ENCODE results near the gene KIF13A.
"Not testable (repeated sequence)": the region's sequence is repeated elsewhere in the genome, so short reads cannot be mapped to it uniquely, and the experiment has no call there.

The KIF13A gene

DNA sequence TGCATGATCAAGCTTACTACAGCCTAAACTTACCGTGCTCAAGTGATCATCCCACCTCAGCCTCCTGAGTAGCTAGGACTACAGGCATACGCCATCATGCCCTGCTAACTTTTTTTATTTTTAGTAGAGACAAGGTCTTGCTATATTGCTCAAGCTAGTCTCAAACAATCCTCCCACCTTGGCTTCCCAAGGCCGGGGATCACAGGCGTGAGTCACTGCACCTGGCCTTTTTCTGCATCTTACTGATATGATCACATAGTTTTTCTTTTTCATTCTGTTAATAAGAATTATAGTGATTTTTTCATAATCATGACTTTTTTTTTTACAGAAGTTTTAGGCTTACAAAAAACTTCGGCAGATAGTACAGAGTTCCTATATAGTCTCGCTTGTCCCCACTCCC is 93.2 kb downstream of the KIF13A start:
- DNase-seq = no peak

DNA sequence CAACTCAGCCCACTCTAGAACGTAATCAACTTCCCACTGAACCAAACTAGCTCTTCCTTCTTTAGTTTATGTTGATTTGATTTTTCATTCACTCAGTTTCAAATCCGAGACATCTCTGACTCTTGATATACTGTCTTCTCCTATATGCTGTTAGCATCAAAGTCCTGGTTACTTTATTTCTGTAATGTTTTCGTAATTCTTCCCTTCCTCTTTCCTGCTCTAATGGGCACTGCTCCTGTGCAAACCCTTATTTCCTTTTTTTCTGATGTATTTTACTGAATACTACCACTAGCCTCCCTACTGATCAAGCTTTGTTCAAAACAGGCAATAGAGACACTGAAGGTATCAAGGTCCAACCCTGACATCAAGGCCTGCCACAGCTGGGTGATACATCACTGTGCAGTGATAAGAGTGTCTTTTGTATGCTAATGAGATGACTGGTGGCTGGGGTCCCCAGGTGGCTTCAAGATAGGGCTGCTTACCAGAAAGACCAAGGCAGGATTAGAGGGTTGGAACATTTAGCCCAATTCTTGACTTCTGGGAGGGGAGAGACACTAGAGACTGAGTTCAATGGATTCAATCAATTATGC is 95.2 kb downstream of the KIF13A start:
- no peak for DNase-seq

GRCh38 chr6:17890309-17890708 is 97.1 kb downstream of the KIF13A start:
- DNase-seq = no peak

- DNase-seq = not testable (repeated sequence)
These were observed 97.7 kb downstream of the KIF13A start for GRCh38 chr6:17889777-17890176.

- no peak for DNase-seq
These were observed 100.5 kb downstream of the KIF13A start for GRCh38 chr6:17886891-17887290.

DNA sequence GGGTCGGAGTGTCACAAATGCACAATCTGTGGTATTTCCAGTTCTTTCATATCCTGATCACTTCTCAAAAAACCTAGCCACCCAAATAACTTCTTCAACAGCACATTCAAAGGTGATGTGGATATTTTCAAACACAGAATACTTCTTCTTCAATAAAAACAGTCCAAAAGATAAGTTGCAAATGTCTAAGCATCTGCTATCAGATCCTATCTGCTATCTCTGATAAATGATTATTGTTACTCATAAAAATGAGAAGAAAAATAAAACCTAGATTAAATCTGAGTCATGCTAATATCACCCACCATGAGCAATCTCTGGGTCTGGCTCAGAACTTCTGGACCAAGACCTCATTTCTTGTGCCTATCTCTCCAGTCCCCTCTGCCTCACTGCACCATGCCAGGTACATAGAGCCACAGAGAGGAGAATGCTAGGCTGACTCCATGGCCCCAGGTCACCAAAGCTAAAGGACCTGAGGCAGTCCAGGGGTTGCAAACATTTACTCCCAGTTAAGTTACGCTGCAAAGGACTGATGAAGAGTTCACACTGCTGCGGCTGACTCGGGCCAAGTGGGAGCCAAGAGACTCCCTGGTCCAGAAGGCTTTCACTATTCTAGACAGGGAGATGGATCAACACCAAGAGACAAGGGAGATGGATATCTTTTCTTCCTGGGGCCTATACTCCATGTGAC is 101.4 kb downstream of the KIF13A start:
- DNase-seq = no peak

- DNase-seq = no peak
These were observed 102.6 kb downstream of the KIF13A start for GRCh38 chr6:17884498-17885478.

DNA sequence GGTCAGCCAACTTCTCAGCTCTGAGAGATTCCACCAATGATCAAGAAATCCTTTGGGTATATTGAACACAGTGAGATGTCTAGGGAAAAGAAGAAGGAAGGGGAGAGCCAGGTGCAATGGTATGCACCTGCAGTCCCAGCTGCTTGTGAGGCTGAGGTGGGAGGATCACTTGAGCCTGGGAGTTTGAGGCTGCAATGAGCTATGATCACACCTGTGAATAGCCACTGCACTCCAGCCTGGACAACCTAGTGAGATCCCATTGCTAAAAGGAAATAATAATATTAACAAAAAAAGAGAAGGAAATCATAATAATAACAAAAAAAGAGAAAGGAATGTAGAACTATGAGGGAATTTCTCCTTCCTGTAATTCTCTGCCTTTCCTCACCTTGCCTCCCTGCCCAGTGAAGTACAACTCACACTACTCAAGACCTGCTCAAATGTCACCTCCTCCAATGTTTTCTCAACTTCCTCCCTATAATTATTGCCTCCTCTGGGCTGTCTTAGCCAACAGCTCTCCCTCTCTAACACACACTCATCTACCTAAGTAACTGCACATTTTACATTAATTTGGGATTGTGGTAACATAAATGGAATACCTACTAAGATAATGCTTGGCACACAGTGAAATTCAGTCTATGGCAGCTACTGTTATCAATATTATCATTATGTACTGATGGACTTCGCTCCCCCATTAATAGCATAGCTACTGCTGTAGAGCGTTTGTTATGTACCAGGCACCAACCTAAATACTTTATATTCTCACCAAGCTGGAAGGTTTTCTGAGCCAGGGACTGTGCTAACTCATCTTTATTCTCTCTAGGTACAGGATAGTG is 103.6 kb downstream of the KIF13A start:
- no peak for DNase-seq

DNA sequence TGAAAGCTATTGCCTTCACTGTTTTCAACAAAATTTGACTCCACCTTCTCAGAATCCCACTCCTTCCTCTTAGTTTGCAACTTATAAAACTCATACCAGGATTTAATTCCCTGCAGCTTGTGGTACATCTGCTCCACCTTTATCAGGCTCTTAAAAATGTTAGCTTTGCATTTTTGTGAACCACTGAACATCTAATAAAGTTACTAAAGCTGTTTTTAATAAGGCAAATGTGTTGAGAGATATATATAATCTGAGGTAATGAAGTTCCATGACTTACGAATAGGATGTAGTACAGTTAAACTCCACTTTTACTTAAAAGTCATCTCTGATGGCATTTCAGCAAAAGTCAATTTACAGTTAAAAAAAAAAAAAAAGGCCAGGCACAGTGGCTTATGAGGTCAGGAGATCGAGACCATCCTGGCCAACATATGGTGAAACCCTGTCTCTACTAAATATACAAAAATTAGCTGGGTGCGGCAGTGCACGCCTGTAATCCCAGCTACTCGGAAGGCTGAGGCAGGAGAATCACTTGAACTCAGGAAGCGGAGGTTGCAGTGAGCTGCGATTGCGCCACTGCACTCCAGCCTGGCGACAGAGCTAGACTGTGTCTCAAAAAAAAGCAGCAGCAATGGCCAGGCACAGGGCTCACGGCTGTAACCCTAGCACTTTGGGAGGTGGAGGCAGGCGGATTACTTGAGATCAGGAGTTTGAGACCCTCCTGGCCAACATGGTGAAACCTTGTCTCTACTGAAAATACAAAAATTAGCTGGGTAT is 106.2 kb downstream of the KIF13A start:
- no peak for DNase-seq

DNA sequence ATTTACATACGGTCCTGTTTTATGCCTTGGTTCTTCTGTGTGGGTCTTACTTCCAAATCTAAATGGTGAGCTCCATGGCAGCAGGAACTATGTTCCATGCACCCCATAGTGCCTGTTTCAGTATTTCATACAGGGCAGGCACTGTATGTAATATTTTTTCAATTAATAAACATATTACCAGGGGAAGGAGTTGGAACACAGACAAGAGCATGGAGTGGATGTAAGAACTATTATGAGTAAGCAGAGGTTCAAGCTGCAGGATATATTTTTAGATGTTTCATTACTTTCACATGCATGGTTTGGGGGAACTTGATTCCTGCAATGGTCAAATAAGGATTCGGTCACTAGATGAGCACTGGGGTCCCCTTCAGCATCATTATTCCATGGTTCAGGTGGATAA is 108.3 kb downstream of the KIF13A start:
- no peak for DNase-seq

DNA sequence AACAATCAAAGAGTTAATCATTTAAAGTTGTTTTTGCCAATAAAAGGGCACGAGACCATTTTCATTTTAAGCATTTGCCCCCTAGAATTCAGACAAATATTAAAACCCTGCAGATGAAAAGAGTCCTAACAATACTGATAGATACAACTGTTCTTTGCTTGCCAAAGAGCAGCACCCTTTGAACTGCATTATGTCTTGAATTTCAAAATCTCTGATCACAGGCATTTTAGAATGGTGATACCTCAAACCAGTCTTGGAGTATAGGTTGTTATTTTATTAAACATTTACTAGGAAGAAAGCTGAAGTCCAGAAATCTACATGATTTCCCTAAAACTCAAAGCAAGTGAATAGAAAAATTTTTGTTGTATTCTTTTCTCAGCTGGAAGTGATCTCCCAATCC is 108.7 kb downstream of the KIF13A start:
- no peak for DNase-seq

DNA sequence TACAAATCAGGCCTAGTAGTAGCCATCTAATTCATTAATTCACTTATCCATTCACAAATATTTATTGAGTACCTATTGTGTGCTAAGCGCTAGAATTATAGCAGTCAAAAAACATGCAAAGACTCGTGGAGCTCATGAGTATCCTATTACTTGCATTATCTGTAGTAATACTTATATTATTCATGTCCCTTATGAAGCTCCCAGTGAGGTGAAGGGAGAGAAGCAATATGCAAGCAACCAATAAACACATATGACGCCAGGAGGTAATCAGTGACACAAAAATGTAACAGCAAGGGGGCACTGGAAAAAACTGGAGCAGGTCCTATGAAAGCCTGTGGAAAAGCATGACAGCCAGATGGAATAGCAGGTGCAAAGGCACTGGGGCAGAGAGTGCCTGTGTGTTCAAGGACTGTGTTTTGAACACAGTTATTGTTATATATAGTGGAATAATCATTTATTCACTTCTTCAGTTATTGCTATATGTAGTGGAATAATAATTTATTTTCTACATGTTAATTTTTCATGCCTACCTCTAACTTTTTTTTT is 109.5 kb downstream of the KIF13A start:
- no peak for DNase-seq

- DNase-seq = no peak
These were observed 110.1 kb downstream of the KIF13A start for GRCh38 chr6:17877196-17877894.

- DNase-seq = no peak
These were observed 112.7 kb downstream of the KIF13A start for GRCh38 chr6:17874753-17875152.

- DNase-seq = no peak
These were observed 114.5 kb downstream of the KIF13A start for GRCh38 chr6:17872908-17873307.

- DNase-seq = no peak
These were observed 115.6 kb downstream of the KIF13A start for GRCh38 chr6:17871836-17872235.

DNA sequence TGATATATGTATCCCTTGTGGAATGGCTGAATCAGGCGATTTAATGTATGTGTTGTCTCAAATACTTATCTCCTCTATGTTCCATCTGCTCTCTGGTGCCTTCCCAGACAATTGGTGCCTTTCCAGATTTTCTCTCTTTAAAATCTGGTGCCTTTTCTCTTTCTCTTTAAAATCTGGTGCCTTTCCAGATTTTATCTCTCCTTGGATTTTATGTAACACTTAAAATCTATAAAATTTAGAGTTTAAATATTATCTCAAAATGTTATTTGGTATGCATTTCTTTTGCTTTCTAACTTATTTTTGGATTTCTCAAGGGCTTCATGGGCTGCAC is 116.3 kb downstream of the KIF13A start:
- DNase-seq = no peak

DNA sequence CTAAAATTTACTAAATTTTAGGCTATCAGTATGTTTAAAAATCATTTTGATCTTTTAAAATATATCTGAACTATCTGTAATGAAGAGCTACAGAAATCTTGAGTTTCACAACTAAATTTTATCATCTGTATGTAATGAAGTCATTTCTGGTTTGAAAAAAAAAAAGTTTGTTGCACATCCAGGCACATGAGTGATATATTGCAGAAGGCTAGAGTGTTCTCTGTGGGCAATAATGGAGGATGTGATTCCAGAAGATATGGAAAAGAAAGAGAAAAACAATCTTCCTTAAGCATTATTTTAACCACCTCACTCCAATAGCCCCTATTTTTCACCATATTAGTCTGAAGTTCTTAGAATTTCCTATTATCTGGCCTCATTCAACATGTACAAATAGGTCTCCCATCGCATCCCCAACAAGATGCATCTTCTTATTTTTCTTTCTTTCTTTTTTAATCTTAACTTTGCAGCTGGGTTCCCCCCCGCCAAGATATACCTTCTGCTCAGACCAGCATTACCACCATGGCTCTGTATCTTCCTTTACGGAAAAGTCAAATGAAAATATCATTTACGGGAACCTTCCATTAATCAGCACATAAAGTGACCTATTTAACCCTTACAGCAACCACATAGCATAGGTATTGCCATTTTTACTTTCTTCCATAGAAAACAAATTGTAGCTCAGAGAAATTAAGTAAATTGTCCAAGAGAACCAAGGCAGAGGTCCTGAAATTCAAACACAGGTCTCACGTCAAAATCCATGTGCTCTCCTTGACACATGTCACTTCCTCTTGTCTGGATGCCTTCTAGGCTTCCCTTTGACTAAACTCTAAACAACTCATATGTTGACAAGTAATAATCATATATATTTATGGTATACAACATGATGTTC is 116.9 kb downstream of the KIF13A start:
- no peak for DNase-seq

DNA sequence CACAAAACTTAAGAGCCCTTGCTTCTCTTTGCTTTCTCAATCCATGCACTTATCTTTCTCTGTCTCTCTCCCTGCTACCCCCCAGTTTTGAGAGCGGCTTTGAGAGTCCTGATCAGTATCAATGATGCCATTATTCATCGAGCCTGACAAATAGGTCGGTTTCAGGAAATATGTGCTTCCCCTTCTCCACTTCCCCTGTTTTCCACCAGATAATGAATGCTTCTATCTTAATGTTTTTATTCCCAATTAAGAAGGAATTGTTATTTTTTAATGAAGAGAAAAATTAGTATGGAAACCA is 117.7 kb downstream of the KIF13A start:
- no peak for DNase-seq

DNA sequence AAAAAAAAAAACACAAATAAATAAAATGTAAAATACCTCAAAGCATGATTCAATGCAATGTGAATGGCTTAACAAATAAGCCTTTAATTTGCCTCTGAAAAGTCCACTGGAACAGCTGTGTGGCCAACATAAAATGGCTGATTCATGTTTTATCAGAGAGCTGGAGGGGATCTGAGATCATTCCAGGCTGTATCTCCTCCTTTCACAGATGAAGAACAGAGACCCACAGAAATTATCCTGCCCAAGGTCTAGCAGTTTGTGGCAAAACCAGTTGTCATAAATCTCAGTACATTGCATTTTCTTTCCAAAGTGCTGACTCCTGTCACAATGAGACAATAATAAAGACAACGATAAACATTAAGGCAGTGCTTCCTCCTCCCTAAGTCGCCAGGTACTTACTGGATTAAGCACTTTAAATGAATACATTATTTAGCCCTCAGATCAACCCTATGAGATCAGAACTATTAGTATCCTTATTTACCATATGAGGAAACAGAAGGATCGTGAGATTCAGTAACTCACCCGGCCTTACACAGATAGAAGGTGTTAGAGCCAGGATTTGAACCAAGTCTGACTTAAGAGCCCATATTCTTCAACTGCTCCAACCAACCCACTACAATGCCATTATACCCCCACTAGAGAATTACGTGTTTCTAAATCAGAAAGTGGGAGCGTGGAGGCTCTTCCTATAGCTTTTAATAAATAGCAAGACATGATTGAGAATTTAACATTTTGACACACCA is 118.3 kb downstream of the KIF13A start:
- no peak for DNase-seq
